Activated naive CD4-positive, alpha-beta T cell treated with anti-CD3 and anti-CD28 coated beads, Interleukin-2, amount 10 ng/mL, durations not matched to agents 7 days and 5 days (primary cell): ENCODE results near the gene ELOVL2.
"Not testable (repeated sequence)": the region's sequence is repeated elsewhere in the genome, so short reads cannot be mapped to it uniquely, and the experiment has no call there.

ENCODE experiments used
- CTCF ChIA-PET: fragments of 350-600 bp; sonication (Branson Sonifier 250); formaldehyde crosslinking; loops from one replicate; lab custom pipeline; 2021; ENCODE audit warnings: antibody characterized with exemption; lab: Charles Lee
- DNase-seq: peaks from one replicate; pipeline ENCODE4 v3.0.0-alpha.2; 2020
- H3K27ac Mint-ChIP-seq: one replicate; pipeline ENCODE4 v1.8.0; 2021; ENCODE audit warnings: mild to moderate bottlenecking, moderate library complexity, mixed read lengths
- H3K27me3 Mint-ChIP-seq: one replicate; pipeline ENCODE4 v1.8.0; 2021; ENCODE audit warnings: mild to moderate bottlenecking, mixed read lengths
- H3K36me3 Mint-ChIP-seq: one replicate; pipeline ENCODE4 v1.8.0; 2021; ENCODE audit warnings: mixed read lengths
- H3K4me1 Mint-ChIP-seq: one replicate; pipeline ENCODE4 v1.8.0; 2021; ENCODE audit warnings: mixed read lengths
- H3K4me3 Mint-ChIP-seq: one replicate; pipeline ENCODE4 v1.8.0; 2021; ENCODE audit warnings: mild to moderate bottlenecking, moderate library complexity, mixed read lengths
- H3K9me3 Mint-ChIP-seq: one replicate; pipeline ENCODE4 v1.8.0; 2021; ENCODE audit warnings: mixed read lengths

ELOVL2 gene

DNA sequence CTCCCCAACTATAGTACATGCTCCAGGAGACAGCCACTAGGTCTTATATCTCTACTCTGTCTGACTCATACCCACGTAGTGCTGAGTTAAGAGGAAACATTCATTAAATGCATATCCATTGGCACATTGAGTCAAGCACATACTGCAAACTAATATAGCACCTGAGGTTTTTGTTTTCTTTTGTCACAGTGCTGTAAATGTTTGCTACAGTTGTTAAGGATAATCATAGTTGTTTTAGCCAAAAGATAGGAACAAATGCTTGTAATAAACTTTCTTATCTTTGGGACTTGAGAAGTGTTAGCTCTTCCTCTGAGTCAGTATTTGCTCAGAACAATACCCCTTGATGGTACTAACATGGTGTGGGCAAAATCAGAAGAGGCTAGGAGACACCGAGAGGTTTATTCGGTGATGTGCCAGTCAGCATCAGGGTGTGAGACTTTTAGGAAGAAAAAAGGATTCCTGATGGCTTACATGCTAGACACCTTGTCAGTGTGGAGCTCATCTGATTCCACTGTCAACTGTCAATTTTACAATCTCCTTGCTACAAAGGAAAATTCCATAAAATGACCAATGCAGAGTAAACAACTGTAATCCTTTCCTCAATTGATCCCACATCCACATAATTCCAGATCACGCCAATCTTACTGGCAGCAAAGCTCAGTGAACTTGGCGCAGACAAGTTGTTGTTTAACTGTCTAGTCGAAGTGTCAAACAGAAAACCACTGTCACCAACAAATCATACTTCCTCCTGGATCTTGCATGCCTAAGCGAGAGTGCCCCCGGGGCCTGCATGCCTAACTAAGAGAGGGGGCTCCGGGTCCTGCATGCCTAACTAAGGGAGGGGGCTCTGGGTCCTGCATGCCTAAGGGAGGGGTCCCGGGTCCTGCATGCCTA is 36.1 kb downstream of the ELOVL2 start:
- DNase-seq = no peak
- Mint-ChIP-seq H3K4me3 (no peak overlapping the region), H3K9me3 (no peaks in the 10 kb centered on the region), H3K27ac (no peak overlapping the region), H3K36me3 (no peaks in the 10 kb centered on the region), H3K27me3 (peaks cover 5% of the 10 kb centered on the region), H3K4me1 (no peaks in the 10 kb centered on the region)
- CTCF ChIA-PET = no interaction called here

GRCh38 chr6:11006061-11006460 is 38.0 kb downstream of the ELOVL2 start:
- no peaks in the 10 kb centered on the region for H3K9me3 Mint-ChIP-seq
- H3K4me1 Mint-ChIP-seq = no peaks in the 10 kb centered on the region
- CTCF ChIA-PET = interaction anchor here (0.5 kb wide), 1 partner anchor 502 kb away, joined by 5 read pairs; no protein-coding TSS in a partner anchor
- DNase-seq = no peak
- no peak overlapping the region for H3K27ac Mint-ChIP-seq
- H3K36me3 Mint-ChIP-seq = no peaks in the 10 kb centered on the region
- H3K4me3 Mint-ChIP-seq = no peak overlapping the region
- peaks cover 8% of the 10 kb centered on the region for H3K27me3 Mint-ChIP-seq

- H3K27me3 Mint-ChIP-seq, H3K9me3 Mint-ChIP-seq, DNase-seq, H3K27ac Mint-ChIP-seq, H3K4me3 Mint-ChIP-seq, CTCF ChIA-PET, H3K36me3 Mint-ChIP-seq, H3K4me1 Mint-ChIP-seq: not testable (repeated sequence)
Measured at GRCh38 chr6:11003297-11003696, 40.8 kb downstream of the ELOVL2 start.

GRCh38 chr6:11002176-11002575 is 41.9 kb downstream of the ELOVL2 start:
- CTCF ChIA-PET = no interaction called here
- H3K27me3 Mint-ChIP-seq = peaks cover 7% of the 10 kb centered on the region
- no peak overlapping the region for H3K27ac Mint-ChIP-seq
- no peak overlapping the region for H3K4me3 Mint-ChIP-seq
- H3K4me1 Mint-ChIP-seq = no peaks in the 10 kb centered on the region
- DNase-seq = no peak
- H3K36me3 Mint-ChIP-seq = no peaks in the 10 kb centered on the region
- no peaks in the 10 kb centered on the region for H3K9me3 Mint-ChIP-seq

- no peaks in the 10 kb centered on the region for H3K9me3 Mint-ChIP-seq
- no peaks in the 10 kb centered on the region for H3K36me3 Mint-ChIP-seq
- DNase-seq = no peak
- peaks cover 7% of the 10 kb centered on the region for H3K27me3 Mint-ChIP-seq
- CTCF ChIA-PET = no interaction called here
- no peak overlapping the region for H3K4me3 Mint-ChIP-seq
- H3K27ac Mint-ChIP-seq = no peak overlapping the region
- no peaks in the 10 kb centered on the region for H3K4me1 Mint-ChIP-seq
Measured at GRCh38 chr6:10999994-11000393, 44.1 kb downstream of the ELOVL2 start.

GRCh38 chr6:10995114-10995707 is 48.9 kb downstream of the ELOVL2 start:
- CTCF ChIA-PET = no interaction called here
- Mint-ChIP-seq H3K27ac (no peak overlapping the region), H3K9me3 (no peaks in the 10 kb centered on the region)

DNA sequence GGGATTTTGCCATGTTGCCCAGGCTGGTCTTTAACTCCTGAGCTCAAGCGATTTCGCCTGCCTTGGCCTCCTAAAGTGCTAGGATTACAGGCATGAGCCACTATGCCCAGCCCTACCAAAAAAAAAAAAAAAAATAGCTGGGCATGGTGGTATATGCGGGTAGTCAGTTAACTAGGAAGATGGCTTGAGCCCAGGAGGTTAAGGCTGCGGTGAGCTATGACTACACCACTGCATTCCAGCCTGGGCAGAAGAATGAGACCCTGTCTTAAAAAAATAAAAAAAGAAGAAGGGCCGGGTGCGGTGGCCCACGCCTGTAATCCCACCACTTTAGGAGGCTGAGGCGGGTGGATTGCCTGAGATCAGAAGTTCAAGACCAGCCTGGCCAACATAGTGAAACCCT is 50.2 kb downstream of the ELOVL2 start:
- CTCF ChIA-PET = no interaction called here
- DNase-seq = no peak
- no peak overlapping the region for H3K27ac Mint-ChIP-seq
- H3K27me3 Mint-ChIP-seq = peaks cover 4% of the 10 kb centered on the region
- no peaks in the 10 kb centered on the region for H3K9me3 Mint-ChIP-seq
- H3K36me3 Mint-ChIP-seq = no peaks in the 10 kb centered on the region
- H3K4me3 Mint-ChIP-seq = no peak overlapping the region
- H3K4me1 Mint-ChIP-seq = no peaks in the 10 kb centered on the region

More at GRCh38 chr6:10995114-10995707, 48.9 kb downstream of the ELOVL2 start:
- no peaks in the 10 kb centered on the region for H3K36me3 Mint-ChIP-seq
- H3K4me3 Mint-ChIP-seq = no peak overlapping the region
- DNase-seq = no peak
- no peaks in the 10 kb centered on the region for H3K4me1 Mint-ChIP-seq
- peaks cover 7% of the 10 kb centered on the region for H3K27me3 Mint-ChIP-seq

- Mint-ChIP-seq H3K9me3 (no peaks in the 10 kb centered on the region), H3K27me3 (peaks cover 4% of the 10 kb centered on the region), H3K36me3 (no peaks in the 10 kb centered on the region), H3K4me3 (no peak overlapping the region), H3K27ac (no peak overlapping the region), H3K4me1 (no peaks in the 10 kb centered on the region)
- CTCF ChIA-PET = no interaction called here
- no peak for DNase-seq
Measured at GRCh38 chr6:10991115-10991514, 53.0 kb downstream of the ELOVL2 start.

DNA sequence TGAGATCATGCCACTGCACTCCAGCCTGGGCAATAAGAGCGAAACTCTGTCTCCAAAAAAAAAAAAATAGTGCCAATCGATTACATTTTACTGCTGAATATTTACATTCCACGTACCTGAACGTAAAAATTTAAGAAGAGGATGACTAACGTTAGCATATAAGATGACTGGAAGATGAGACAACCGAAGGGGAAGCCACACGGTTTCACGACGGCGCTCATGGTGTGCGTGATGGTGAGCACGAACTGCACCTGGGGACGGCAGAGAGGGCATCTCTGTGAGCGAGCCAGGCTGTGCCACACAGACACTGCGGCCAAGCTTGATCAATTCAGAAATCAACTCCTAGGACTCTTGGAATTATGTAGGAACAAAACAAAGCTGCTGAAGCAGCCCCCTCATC is 54.5 kb downstream of the ELOVL2 start:
- DNase-seq = no peak
- no peak overlapping the region for H3K4me3 Mint-ChIP-seq
- H3K27me3 Mint-ChIP-seq = peaks cover 4% of the 10 kb centered on the region
- no peaks in the 10 kb centered on the region for H3K36me3 Mint-ChIP-seq
- H3K9me3 Mint-ChIP-seq = no peaks in the 10 kb centered on the region
- H3K27ac Mint-ChIP-seq = no peak overlapping the region
- CTCF ChIA-PET = no interaction called here
- no peaks in the 10 kb centered on the region for H3K4me1 Mint-ChIP-seq

GRCh38 chr6:10984959-10985358 is 59.1 kb downstream of the ELOVL2 start:
- H3K4me3 Mint-ChIP-seq, H3K9me3 Mint-ChIP-seq, H3K4me1 Mint-ChIP-seq, H3K36me3 Mint-ChIP-seq, H3K27ac Mint-ChIP-seq, H3K27me3 Mint-ChIP-seq, DNase-seq, CTCF ChIA-PET: not testable (repeated sequence)

DNA sequence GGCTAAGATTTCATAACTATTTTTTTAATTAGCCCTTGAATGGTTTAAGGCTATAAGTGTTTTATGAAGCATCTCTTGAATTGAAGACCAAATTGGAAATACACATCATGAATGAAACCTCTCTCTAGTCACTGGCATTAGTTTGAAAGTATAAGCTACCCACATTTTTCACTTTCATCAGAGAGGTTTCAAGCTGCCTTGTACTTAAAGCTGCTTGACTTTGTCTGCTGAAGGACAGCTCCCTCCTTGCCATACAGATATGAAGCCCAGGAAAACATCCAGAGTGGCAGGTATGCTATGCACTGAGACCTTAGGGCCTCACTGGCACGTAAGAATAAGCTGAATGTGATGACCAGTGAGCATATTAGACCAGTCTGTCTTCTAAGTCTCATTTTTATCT is 62.7 kb downstream of the ELOVL2 start:
- CTCF ChIA-PET = interaction anchor here (0.8 to 1.5 kb wide), 2 partner anchors 27 to 569 kb away, joined by 3 to 4 read pairs; no protein-coding TSS in a partner anchor
- Mint-ChIP-seq H3K4me3 (no peak overlapping the region), H3K36me3 (no peaks in the 10 kb centered on the region), H3K4me1 (no peaks in the 10 kb centered on the region), H3K27me3 (peaks cover 4% of the 10 kb centered on the region), H3K9me3 (no peaks in the 10 kb centered on the region), H3K27ac (no peak overlapping the region)
- no peak for DNase-seq

- H3K9me3 Mint-ChIP-seq = no peaks in the 10 kb centered on the region
- H3K4me1 Mint-ChIP-seq = no peaks in the 10 kb centered on the region
- no peak overlapping the region for H3K27ac Mint-ChIP-seq
- H3K4me3 Mint-ChIP-seq = no peak overlapping the region
- CTCF ChIA-PET = no interaction called here
- no peaks in the 10 kb centered on the region for H3K36me3 Mint-ChIP-seq
- DNase-seq = no peak
- H3K27me3 Mint-ChIP-seq = peaks cover 4% of the 10 kb centered on the region
Measured at GRCh38 chr6:10979603-10980002, 64.5 kb downstream of the ELOVL2 start.

- CTCF ChIA-PET = interaction anchor here (1.4 kb wide), 1 partner anchor 23 kb away, joined by 3 read pairs; no protein-coding TSS in a partner anchor
Measured at GRCh38 chr6:10977231-10977968, 66.7 kb downstream of the ELOVL2 start.

DNA sequence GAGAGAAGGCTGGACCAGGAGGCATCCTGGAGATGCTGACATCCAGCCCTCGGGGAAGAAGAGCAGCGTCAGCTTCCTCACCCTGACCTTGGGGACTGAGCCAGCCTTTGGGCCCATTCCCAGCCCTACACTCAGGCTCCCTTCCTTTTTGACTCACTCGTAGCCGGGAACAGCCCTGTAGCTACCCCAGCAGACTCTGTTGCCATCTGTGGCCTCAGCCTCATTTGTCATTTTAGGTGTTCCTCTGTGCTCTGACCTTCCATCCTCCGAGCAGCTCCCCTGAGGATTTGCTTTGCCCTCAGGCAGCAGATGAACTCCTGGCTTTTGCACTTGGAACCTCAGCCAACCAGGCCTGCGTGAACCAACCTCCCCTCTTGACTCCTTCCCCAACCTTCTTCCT is 67.5 kb downstream of the ELOVL2 start:
- H3K9me3 Mint-ChIP-seq = no peaks in the 10 kb centered on the region
- no peak overlapping the region for H3K27ac Mint-ChIP-seq
- no peaks in the 10 kb centered on the region for H3K36me3 Mint-ChIP-seq
- no peak overlapping the region for H3K4me3 Mint-ChIP-seq
- CTCF ChIA-PET = interaction anchor here (1.6 kb wide), 1 partner anchor 22 kb away, joined by 7 read pairs; no protein-coding TSS in a partner anchor
- H3K27me3 Mint-ChIP-seq = no peaks in the 10 kb centered on the region
- H3K4me1 Mint-ChIP-seq = no peaks in the 10 kb centered on the region
- no peak for DNase-seq

More at GRCh38 chr6:10977231-10977968, 66.7 kb downstream of the ELOVL2 start:
- no peaks in the 10 kb centered on the region for H3K9me3 Mint-ChIP-seq
- no peaks in the 10 kb centered on the region for H3K36me3 Mint-ChIP-seq
- H3K4me3 Mint-ChIP-seq = no peak overlapping the region
- H3K27ac Mint-ChIP-seq = no peak overlapping the region
- no peaks in the 10 kb centered on the region for H3K4me1 Mint-ChIP-seq
- no peak for DNase-seq
- no peaks in the 10 kb centered on the region for H3K27me3 Mint-ChIP-seq
